ENCODE results near the gene TBXAS1.

Gene TBXAS1

GRCh38 chr7:139976838-139977656, 148.0 kb downstream of the TBXAS1 start:
- no peak for FAIRE-seq
- DNase-seq (ENCODE audit: low spot score), result no peak

- DNase-seq (ENCODE audit: low spot score) (no peak), FAIRE-seq (no peak)
Observed at GRCh38 chr7:139981511-139981895, 152.4 kb downstream of the TBXAS1 start.

- FAIRE-seq (no peak), DNase-seq (ENCODE audit: low spot score) (no peak)
Observed at GRCh38 chr7:139982927-139983920, 154.2 kb downstream of the TBXAS1 start.

- no peak for FAIRE-seq
- DNase-seq (ENCODE audit: low spot score), result no peak
Observed at GRCh38 chr7:139984642-139985539, 155.8 kb downstream of the TBXAS1 start.

- no peak for DNase-seq (ENCODE audit: low spot score)
- FAIRE-seq, result no peak
Observed at GRCh38 chr7:139985811-139986210, 156.7 kb downstream of the TBXAS1 start.

GRCh38 chr7:139987691-139988516, 158.8 kb downstream of the TBXAS1 start:
- DNase-seq (ENCODE audit: low spot score) (no peak), FAIRE-seq (no peak)

- no peak for FAIRE-seq
- DNase-seq (ENCODE audit: low spot score), result no peak
Observed at GRCh38 chr7:139989366-139990141, 160.5 kb downstream of the TBXAS1 start.

GRCh38 chr7:139990142-139990535, 161.1 kb downstream of the TBXAS1 start:
- no peak for FAIRE-seq
- no peak for DNase-seq (ENCODE audit: low spot score)

GRCh38 chr7:139990571-139991268, 161.7 kb downstream of the TBXAS1 start:
- FAIRE-seq, result no peak
- DNase-seq (ENCODE audit: low spot score), result no peak

GRCh38 chr7:139991269-139991666, 162.2 kb downstream of the TBXAS1 start:
- DNase-seq (ENCODE audit: low spot score) (no peak), FAIRE-seq (no peak)

- DNase-seq (ENCODE audit: low spot score) (no peak), FAIRE-seq (no peak)
Observed at GRCh38 chr7:139991911-139992310, 162.8 kb downstream of the TBXAS1 start.

- FAIRE-seq, result no peak
- no peak for DNase-seq (ENCODE audit: low spot score)
Observed at GRCh38 chr7:139992353-139993044, 163.4 kb downstream of the TBXAS1 start.

- no peak for FAIRE-seq
Observed at GRCh38 chr7:139993169-139993568, 164.1 kb downstream of the TBXAS1 start.

GRCh38 chr7:139993592-139993991, 164.5 kb downstream of the TBXAS1 start:
- DNase-seq (ENCODE audit: low spot score), result no peak
- FAIRE-seq, result no peak

More at GRCh38 chr7:139993169-139993568, 164.1 kb downstream of the TBXAS1 start:
- no peak for DNase-seq (ENCODE audit: low spot score)

- DNase-seq (ENCODE audit: low spot score), result no peak
- no peak for FAIRE-seq
Observed at GRCh38 chr7:139994356-139994755, 165.3 kb downstream of the TBXAS1 start.

- no peak for DNase-seq (ENCODE audit: low spot score)
- no peak for FAIRE-seq
Observed at GRCh38 chr7:139995017-139995915, 166.2 kb downstream of the TBXAS1 start.

GRCh38 chr7:139998572-139998971, 169.5 kb downstream of the TBXAS1 start:
- no peak for DNase-seq (ENCODE audit: low spot score)
- no peak for FAIRE-seq

Measured in RCC 7860 (cell line).